GM12873 (cell line): ENCODE measurements around the gene ZC3H4.

Experiments
- CTCF ChIP-seq: IDR thresholded peaks from 2 replicates; pipeline ENCODE4 v1.5.1; 2012; ENCODE audit warnings: low read depth, mild to moderate bottlenecking, moderate library complexity, low read length, control low read depth; ENCODE audit not compliant: insufficient read depth; ENCODE audit errors: missing control alignments

The ZC3H4 gene

DNA sequence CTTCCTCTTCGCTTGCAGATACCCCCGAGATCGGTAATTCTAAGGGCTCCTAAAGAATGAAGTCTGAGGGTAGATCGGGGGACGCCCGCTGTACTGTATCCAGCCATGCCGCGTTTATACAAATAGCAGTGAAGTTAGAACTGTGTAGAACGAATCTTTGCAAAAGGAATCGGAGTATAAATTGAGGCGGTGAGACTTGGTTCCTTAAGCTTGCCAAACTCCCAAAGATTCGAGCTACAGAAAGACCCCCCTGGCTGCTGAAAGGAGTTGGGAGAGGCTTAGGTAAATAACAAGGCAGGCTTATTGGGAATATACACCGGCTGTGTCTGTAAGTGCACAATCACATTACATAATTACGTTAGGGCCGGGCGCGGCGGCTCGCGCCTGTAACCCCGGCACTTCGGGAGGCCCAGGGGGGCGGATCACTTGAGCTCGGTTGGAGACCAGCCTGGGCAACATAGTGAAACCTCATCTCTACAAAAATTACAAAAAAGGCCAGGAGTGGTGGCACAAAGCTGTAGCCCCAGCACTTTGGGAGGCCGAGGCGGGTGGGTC is 77.4 kb downstream of the ZC3H4 start:
- TF ChIP-seq CTCF: no peak

GRCh38 chr19:47035127-47036096 is 78.2 kb downstream of the ZC3H4 start:
- peak; percentile 96 for TF ChIP-seq CTCF

DNA sequence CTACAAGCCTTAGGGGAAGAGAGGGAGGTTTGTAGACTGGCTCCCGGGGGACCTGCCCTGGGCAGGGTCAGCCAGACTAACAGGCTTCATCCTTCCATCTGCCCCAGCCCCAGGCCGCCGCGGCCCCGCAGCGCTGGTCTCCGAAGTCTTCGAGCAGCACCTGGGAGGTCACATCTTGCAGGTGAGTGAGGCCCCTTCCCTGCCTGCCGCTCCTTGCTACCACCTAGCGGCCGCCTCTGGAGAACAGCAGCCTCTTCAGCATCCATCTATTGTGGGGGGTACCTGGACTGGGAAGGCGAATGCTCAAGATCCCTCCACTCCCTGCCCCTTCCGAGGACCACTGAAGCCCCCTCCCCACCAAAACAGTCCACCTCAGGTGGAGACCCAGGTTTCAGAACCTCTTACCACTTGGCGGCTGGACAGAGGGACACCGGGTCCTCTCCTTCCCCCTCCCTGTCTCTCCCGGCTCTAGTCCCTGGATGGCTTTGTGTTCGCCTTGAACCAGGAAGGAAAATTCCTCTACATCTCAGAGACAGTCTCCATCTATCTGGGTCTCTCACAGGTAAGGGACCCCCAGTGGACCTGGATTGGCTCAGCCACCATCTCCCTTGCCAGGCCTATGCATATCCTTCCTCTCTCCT is 81.3 kb downstream of the ZC3H4 start:
- TF ChIP-seq CTCF: peak; percentile 96

GRCh38 chr19:47028195-47028601 is 85.4 kb downstream of the ZC3H4 start:
- TF ChIP-seq CTCF: no peak

DNA sequence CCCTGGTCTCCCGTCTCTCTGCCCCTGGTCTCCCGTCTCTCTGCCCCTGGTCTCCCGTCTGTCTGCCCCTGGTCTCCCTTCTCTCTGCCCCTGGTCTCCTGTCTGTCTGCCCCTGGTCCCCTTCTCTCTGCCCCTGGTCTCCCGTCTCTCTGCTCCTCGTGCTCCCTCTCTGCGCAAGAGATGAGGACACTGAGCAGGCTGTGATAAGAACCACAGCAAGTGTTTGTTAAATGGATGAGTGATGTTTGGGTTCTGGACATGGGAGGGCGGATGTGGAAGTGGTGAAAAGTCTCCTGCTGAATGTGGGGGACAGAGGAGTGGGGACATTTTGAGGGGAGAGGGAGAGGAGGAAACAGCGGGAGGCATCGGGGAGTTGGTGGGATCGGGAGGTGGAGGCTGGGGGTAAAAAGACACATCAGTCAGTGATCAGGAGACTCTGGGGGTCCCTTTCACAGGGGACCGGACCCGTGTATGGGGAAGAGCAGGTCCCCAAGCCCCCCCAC is 85.9 kb downstream of the ZC3H4 start:
- no peak for TF ChIP-seq CTCF

DNA sequence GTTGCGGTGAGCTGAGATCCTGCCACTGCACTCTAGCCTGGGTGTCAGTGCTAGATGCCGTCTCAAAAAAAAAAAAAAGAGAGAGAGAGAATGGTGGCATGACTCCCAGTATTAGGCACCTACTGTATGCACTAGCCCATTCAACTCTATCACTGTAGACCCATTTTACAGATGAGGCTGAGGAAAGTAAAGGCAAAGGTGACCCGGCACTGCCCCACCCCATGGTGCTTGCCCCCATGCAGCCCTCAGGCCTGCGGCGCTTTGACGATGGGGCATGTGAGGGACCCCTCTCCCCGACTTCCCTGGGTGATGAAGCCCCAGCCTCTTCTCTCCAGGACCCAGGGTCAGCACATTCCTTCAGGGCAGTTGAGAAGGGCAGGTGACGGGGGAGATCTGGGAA is 86.7 kb downstream of the ZC3H4 start:
- no peak for TF ChIP-seq CTCF

DNA sequence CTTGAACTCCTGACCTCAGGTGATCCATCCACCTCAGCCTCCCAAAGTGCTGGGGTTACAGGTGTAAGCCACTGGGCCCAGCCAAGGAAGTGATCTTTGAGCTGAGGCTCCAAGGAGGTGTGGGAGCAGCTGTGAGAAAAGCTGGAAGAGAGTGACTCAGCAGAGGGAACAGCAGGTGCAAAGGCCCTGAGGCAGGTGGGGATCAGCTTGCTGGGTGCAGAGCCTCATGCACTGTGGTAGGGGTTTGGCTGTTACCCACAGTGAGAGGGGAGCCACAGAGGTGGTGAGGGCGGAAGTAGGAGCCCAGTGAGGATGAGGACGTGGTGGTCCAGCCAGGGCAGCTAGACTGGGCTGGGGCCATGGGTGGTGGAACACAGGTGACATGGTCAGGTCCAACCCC is 87.4 kb downstream of the ZC3H4 start:
- TF ChIP-seq CTCF: no peak
